SIG-M5 treated with dmso at 0.1 percent for 504 hours (cell line): Measurements from ENCODE around the gene SH3TC2.

Experiments
- DNase-seq: peaks from one replicate; lab custom pipeline; 2025; ENCODE audit not compliant: unreplicated experiment; lab: John Stamatoyannopoulos, UW

The SH3TC2 gene

DNA sequence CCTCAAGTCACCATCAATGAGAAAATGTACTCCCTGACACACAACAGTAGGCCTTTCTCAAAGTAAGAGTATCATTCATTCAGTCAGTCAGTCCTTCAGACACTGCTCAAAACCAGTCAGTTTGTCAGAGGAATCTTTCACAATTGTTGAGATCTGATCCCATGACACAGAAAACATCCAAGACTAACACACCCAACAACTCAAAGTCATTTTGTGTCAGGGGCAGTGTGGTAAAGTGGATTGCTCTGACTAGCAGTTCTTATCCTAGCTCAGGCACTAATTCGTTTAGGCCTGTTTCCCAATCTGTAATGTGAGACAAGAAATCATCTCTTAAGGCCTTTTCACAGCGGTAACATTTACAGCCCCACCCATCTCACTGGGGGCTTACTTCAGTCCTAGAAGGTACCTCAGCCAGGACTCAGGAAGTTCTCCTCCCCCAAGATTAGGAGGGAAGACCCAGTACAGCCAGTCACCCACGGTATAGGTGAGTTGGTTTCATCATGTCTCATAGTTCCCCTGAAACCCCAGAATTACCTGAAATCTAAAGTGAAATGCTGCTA, 31.9 kb downstream of the SH3TC2 start:
- DNase-seq, result no peak

DNA sequence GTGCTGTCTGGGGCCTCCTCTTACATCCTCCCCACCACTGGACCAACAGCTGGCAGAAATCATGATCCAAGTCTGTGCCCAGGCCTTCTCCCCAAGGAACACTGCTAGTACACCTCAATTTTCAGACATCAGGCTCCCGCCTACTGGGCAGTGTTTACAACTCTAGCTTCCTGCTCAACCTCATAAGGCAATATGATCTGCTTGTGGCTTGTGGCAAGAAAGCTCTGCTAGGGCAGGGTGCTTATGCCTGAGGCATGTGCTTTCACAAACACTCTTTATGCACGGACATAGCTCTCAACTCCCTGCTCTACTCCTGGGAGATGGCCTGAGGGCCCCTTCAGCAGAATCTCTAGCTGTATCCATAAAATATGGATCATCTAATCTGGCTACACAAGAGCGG, 32.5 kb downstream of the SH3TC2 start:
- DNase-seq, result no peak

DNA sequence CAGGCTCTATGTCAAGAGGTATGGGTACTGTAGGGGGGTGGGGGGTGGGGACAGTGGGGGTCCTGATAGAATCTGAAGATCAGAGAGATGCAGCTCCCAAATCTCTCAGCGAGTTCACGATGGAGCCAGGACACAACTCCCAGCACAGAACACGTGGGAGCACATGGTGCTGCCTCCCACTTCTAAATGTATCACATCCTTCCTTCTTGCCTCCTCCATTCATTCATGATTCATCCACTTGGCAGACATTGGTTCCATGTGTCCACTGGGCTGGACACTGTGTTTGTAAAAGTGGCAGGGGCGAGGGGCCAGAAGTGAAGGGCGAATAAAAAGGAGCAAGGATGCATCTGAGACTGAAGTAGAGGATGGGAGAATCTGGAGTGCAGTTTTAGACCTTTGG, 33.9 kb downstream of the SH3TC2 start:
- DNase-seq, result no peak

DNA sequence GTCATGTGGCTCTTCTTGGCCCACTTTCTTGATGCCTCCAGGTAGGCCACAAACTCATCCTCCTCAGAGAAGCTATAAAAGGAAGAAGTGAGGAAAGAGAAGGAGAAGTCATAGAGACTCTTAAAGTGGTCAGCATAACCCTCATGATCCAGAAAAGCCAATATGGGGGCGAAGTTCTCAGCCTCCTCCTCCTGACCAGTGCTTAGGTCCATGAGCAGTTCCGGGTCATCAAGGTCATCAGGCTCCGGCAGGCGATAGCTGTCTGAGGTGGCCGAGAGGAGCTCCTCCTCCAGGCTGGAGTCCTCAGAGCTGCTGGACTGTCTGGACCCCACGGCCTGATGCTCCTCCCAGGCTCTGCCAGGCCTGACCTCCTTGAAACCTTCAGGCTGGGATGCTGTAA, 34.7 kb downstream of the SH3TC2 start:
- DNase-seq, result no peak

DNA sequence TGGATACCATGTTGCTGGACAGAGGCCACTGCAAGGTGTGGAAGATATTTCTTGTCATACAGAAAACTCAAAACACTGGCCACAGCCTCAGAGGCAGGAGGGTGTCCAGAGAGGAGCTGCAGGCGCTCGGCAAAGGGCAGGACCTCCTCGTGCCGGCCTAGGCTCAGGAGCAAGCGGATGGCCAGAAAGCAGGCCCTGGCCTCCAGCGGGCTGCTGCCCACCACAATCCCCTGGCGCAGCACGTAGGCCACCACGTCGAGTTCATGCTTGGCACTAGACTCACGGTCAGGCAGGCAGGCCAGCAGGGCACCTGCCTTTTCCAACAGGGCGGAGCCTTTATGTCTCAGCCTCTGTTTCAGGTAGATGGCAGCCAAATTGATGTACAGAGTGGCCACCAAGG, 35.2 kb downstream of the SH3TC2 start:
- no peak for DNase-seq

DNA sequence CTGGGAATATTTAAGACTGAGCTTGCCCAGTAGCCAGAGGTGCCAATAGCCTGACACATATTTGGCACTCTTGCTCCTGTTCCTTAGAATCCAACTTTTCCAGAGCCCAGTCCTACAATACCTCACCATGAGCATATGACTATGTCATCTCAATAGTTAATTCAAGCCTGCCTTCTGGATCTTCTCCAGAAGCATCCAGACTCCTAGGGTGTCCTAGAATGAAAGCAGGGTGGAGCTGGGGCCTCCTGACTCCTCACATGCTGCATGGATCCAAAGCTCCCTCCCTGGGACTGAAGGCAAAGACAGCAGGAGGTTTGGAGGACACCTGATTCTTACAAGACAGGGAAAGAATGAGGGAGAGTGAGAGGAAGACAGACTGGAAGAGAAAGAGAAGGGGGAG, 37.9 kb downstream of the SH3TC2 start:
- no peak for DNase-seq

DNA sequence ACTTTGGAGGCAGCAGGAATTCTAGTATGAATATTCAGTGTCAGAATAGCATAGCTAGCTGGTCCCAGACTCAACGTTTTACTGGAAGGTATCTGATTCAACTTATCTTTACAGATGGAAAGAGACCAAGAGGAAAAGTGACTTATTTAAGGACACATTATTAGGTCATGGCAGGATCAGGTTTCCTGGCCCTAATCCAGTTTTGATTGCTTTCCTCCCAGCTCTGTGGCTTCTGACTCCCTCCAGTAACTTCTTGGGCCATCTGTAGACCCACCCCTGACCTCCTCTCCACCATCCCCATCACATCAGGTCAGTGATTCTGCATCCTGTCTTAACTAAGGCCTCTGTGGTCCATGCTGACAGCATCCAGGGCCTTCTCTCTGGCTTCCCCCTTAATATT, 38.4 kb downstream of the SH3TC2 start:
- DNase-seq, result no peak

DNA sequence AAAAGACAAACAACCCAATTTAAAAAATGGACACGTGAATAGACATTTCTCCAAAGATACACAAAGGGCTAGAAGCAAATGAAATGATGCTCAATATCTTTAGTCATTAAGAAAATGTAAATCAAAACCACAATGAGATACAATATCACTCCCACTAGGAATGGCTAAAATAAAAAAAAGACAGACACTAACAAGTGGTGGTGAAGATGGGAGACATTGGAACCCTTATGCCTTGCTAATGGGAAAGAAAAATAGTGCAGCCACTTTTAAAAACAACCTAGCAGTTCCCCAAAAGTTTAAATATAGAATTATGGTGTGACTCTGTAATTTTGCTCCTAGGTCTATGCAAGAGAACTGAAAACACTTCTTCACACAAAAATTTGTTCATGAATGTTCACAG, 40.7 kb downstream of the SH3TC2 start:
- no peak for DNase-seq

DNA sequence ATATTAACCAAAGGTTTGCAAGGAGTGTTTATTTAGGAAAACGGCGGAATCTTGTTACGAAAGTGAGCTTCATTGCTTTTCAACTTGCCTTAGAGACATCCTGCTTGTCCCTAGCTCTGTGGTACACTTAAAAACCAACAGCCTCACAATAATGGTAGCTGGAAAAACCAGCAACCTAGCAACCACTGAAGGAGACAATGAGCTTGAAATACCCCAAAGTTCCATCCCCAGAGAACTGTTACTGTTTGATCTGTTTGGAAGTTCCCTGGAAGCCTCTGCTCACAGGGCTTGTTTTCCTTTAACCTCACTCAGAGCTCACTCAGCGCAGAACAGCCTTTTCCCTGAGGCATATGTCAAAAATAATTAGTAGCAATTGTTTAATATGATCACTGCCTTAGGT, 43.2 kb downstream of the SH3TC2 start:
- DNase-seq, result no peak

DNA sequence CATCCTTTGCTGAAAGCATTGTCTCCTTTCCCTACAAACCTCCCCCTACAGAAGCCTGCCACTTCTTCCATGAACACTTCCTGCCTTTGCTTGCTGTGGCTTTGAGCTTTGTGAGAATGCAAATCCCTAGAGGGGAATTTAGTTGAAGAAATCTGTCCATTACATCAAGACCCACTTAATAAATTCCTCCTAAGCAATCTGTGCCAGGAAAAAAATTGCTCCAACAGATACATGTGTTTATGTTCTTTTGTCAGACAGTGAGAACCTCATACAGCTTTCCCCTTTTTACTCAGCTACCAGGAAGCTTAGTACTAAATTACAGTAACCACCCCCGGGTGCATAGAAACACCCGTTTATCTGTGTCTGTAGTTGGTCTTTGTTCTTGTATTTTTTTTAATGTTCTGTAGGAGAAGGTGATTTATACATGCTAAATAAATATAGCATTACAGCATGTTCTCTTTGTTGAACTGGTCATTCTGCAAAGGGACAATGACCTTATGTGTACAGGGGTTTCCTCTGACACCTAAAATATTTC, 43.9 kb downstream of the SH3TC2 start:
- DNase-seq, result no peak

DNA sequence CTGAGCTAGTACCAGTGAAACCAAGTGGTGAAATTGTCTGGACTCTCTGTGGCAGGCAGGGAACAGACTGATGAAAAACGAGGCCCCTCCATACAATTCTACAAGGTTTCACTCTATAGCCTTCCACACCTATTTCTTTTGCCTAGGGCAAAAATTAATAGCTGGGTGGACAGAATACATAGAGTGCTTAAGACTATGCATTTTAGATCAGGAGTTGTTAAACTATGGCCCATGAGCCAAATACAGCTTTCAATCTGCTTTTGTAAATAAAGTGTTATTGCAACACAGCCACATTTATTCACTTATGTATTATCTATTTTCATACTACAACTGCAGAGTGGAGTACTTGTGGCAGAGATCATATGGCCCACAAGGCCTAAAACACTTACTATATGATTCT, 45.2 kb downstream of the SH3TC2 start:
- no peak for DNase-seq

DNA sequence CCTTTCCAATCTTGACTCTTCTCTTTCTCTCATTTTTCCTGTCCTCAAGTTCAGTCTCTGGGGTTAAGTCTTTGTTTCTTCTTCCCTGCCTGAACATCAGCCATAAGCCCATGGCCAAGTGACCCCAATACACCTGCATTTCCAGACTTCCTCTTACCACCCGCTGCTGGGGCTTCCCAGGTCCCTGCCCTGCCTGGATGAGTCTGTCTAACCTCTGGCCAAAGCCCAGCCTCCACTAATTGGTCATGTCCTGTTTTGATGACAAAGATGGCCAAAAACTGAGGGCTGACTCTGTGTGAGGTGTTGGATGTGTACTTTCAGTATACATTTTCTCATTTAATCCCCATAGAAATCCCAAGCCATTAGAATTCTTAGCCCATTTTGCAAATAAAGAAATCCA, 47.3 kb downstream of the SH3TC2 start:
- DNase-seq, result no peak

DNA sequence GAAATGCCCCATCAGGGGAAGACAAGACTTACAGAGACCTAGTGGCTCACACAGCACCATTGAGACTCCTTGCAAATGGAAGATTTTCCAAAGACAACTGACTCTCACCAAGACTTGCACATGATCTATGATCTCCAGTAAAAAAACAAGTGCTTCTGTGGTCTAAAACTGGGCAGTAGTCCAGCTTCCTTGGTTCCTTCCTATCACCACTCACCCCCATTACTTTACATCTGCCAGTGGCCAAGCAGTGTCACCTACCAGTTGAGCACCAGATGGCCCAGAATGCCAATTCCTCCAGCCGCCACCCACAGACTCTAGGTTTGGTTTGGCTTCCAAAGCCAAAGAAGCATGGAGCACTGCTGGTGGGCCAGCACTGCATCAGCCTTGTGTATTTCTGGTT, 47.7 kb downstream of the SH3TC2 start:
- DNase-seq, result no peak

DNA sequence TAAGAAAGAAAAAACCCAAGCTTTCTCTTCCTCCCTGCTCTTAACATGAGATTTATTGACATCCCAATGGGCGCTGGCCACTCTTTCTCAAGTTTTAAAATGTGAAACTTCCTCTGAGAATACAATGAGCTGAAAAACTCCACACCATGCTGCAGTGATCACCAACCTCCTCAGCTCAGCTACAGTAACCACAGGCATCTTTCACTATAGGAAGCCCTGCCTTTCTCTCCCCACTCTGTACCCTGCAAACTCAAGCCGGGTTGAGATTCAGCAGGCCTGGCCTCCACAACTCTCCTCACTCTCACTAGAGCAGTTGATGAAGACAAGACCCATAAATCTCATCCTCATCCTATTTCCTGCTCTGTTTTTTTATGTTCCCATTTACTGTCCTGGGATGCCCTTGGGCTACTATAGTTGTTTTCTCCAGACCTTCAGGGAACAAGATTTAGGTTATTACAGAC, 48.3 kb downstream of the SH3TC2 start:
- no peak for DNase-seq

DNA sequence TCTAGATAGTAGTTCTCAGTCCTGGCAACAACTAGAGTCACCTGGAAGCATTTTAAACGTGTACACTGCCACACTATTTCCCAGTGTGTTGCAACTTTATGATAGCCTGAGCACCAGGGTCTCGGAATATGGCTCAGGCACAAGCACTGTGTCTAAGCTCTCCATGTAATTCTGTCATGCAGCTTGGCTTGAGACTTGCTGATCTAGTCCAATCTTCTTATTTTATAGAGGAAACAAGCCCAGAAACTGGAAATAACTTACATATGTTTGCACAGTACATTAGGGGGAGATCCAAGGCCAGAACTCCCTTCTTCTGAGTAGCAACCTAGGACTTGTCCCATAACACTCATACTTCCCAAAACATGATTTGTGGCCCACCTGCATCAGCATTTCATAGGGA, 49.1 kb downstream of the SH3TC2 start:
- no peak for DNase-seq

DNA sequence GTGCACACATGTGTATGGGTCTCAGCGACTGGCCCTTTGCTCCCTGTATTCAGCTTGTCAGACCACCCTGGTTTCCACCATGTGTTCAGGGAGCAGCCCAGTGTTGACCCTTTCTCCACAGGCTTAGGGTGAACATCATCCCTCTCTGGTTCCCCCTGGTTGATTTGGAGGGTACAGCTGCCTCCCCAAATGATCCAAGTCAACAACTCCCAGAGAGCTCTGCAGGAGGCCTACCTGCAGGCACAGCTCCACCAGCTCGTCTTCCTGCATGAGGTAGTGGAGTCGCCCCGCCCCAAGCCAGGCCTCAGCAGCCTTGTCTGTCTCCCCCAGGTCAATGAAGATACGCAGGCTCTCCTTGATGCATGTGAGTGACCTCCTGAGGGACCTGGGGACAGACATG, 50.5 kb downstream of the SH3TC2 start:
- DNase-seq, result no peak

DNA sequence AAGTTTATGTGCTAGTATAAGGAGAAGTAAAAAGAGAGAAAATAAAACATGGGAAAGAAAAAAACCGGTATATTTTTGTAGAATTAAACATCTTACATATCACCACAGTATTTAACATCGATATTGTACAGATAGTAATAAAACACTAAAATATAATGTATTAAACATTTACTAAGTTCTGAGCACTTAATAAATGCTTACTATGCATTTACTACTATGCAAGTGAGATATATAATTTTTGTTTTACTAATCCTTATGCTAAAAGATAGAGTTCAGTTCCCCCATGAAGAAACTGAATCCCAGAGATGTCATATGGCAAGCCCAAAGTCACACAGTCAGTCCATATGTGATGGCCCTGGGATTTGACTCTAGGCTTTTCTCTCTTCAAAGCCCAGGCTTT, 51.1 kb downstream of the SH3TC2 start:
- DNase-seq, result no peak

DNA sequence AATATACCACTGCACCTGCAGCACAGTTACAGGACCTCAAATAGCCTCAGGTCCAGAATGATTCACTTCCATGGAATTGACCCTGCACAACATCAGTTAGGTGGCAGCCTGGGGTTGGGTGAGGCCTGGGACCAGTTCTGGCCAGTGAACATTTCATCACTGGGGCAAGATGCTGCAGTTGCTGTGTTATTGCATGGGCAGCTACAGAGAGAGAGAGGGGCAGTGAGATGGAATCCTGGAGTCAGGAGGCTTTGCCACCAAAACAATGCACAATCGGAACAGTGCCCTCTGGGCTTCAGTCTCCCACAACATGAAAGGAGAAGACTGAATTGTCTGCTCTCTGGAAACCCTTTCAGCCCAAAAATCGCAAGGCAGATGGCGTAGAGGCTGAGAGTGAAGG, 51.8 kb downstream of the SH3TC2 start:
- peak; percentile 33 for DNase-seq

DNA sequence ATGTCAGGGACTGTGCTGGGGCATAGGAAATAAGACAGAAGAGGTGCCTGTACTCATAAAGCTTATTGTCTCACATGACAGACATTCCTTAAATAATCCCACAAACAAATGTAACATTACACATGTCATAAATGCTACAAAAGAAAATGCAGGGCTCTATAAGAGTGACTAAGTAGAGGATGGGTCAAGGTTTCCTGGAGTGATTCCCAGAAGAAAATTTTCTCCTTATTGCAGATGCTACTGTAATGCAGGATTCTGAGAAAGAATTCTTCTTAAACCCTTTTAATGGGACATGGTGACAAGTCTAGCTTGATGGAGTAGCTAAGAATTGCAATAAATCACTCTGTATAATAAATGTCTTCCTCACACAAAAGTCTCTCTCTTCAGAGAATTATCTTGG, 55.7 kb downstream of the SH3TC2 start:
- DNase-seq, result no peak

DNA sequence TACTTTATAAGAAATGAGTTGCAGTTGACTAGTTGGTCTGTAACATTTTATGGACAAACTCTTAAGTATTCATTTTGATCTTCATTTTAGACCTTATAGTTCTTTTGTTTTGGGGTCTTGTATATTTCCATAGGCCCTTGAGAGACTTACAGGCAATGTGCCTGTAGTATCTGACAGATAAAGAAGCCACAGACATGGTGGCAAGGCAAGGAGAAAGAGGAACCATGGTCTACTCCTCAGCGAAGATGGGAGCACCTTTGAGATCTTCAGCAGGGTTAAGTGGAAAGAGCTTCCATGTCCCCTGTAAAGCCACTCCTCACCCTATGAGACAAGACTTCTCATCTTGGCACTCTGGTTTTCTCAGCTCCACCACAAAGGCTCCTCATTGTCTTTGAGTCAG, 56.4 kb downstream of the SH3TC2 start:
- DNase-seq, result no peak

DNA sequence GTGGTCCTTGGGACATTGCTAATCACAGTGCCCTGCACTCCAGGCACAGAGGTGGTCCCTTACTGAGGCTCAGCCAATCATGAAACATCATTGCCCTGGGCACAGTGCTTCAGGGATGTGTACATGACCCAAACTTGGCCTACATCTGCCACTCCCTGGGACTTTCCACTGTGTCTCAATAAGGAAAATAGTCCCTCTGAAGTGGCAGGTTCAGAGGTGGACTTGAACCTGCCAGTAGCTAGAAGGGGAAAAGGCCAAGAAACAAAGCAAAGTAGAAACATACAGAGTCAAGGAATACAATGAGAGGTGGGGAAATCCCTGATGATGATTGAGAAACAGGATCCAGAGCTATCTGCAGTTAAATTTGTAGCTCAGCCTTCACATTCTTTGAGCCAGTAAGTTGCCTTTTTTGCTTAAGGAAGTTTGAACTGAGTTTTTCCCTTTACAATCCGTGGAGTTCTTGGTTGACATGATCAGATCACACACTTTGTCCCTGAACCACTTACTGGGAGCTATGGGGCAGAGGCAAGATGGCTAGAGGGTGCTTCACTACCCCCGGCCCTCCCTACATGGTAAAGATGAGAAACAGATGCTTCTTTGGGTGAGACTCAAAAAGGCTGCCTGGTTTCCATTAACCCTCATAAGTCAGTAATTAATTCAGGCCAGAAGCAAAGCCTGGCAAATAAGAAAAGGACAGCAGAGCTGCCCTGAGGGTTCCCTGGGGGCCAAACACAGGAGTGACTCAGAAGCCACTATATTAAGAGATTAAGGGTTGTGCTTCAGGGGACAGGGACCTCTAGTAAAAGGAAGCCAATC, 57.6 kb downstream of the SH3TC2 start:
- no peak for DNase-seq

DNA sequence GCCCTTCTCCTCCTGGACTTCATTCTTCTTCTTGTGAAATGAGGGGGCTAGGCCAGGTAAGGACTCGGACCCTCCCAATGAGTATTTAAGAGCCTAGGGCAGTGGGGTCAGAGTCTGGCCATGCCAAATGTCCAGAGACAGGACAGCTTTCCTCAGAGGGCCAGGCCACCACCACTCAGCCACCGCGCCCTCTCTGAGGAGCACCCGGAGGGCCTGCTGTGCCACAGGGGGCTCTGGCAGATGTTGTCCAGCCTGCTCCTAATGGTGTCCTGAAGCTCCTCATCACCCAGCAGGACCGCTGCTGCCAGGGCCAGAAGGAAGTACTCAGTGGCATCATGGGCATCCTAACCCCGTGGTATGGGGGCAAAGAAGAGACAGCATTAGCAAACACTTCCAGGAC, 58.3 kb downstream of the SH3TC2 start:
- no peak for DNase-seq
